Panc1 (cell line): ENCODE results near the gene PIGR.

Source experiments
- POLR2AphosphoS5 ChIP-seq: IDR thresholded peaks from 2 replicates; pipeline ENCODE4 v1.6.1; 2012; ENCODE audit warnings: mild to moderate bottlenecking, low read depth, low read length, moderate library complexity
- TCF7L2 ChIP-seq: IDR thresholded peaks from 2 replicates; pipeline ENCODE4 v1.6.1; 2011; ENCODE audit warnings: mild to moderate bottlenecking, low read depth, low read length, inconsistent platforms
- TF ChIP-seq, protein P1 (sequence below): fragments of 450-650 bp; IDR thresholded peaks from 2 replicates; pipeline ENCODE4 v1.5.1; 2017; ENCODE audit warnings: mild to moderate bottlenecking
- TF ChIP-seq, protein P2 (sequence below), 2 experiments: IDR thresholded peaks; 2 replicates each; pipeline ENCODE4 v1.6.1; 2011 to 2012; ENCODE audit warnings: low read depth in 2 of 2, control low read depth in 1 of 2, low read length in 1 of 2, mild to moderate bottlenecking in 1 of 2, moderate library complexity in 1 of 2; ENCODE audit not compliant: insufficient read depth in 1 of 2

DNA sequence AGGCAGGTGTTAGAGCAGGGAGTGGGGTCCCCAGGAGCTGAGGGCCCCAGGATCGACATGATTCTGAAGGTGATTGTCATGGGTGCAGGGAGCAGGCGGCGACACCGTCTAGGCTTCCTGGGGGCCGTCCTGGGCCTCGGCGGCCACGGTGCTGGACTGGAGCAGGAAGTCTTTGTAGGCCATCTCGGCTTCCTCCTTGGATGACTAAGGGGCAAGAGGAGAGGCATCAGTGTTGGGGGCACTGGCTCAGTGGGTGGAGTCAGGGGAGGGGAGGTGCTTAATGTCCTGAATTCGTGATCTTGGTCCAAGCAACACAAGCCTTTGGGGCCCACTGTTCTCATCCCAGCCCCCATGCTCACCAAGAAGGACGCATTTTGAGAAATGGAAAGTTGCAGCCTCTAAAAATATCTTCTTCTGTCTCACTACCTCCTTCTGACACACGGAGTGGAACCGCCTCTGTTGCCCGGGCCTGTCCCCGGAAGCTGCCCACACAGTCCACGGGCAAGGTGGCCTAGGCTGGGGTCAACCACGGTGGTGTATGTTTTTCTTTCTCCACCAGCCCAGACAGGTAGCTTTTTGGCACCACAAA lies 16.0 kb downstream of the PIGR start:
- TF ChIP-seq, protein P1, sequence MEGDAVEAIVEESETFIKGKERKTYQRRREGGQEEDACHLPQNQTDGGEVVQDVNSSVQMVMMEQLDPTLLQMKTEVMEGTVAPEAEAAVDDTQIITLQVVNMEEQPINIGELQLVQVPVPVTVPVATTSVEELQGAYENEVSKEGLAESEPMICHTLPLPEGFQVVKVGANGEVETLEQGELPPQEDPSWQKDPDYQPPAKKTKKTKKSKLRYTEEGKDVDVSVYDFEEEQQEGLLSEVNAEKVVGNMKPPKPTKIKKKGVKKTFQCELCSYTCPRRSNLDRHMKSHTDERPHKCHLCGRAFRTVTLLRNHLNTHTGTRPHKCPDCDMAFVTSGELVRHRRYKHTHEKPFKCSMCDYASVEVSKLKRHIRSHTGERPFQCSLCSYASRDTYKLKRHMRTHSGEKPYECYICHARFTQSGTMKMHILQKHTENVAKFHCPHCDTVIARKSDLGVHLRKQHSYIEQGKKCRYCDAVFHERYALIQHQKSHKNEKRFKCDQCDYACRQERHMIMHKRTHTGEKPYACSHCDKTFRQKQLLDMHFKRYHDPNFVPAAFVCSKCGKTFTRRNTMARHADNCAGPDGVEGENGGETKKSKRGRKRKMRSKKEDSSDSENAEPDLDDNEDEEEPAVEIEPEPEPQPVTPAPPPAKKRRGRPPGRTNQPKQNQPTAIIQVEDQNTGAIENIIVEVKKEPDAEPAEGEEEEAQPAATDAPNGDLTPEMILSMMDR = no peak
- TF ChIP-seq, protein P2, sequence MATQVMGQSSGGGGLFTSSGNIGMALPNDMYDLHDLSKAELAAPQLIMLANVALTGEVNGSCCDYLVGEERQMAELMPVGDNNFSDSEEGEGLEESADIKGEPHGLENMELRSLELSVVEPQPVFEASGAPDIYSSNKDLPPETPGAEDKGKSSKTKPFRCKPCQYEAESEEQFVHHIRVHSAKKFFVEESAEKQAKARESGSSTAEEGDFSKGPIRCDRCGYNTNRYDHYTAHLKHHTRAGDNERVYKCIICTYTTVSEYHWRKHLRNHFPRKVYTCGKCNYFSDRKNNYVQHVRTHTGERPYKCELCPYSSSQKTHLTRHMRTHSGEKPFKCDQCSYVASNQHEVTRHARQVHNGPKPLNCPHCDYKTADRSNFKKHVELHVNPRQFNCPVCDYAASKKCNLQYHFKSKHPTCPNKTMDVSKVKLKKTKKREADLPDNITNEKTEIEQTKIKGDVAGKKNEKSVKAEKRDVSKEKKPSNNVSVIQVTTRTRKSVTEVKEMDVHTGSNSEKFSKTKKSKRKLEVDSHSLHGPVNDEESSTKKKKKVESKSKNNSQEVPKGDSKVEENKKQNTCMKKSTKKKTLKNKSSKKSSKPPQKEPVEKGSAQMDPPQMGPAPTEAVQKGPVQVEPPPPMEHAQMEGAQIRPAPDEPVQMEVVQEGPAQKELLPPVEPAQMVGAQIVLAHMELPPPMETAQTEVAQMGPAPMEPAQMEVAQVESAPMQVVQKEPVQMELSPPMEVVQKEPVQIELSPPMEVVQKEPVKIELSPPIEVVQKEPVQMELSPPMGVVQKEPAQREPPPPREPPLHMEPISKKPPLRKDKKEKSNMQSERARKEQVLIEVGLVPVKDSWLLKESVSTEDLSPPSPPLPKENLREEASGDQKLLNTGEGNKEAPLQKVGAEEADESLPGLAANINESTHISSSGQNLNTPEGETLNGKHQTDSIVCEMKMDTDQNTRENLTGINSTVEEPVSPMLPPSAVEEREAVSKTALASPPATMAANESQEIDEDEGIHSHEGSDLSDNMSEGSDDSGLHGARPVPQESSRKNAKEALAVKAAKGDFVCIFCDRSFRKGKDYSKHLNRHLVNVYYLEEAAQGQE (IDR thresholded peaks at IDR 0.05; ENCODE audit: insufficient read depth in 1 of 2, low read depth in 2 of 2, low read length in 1 of 2) = no peak
- no peak for TF ChIP-seq TCF7L2
- no peak for TF ChIP-seq POLR2AphosphoS5
